Liver (tissue), 9 donors: Measurements from ENCODE around the gene PXDN. TPM values are rescaled to one million over a fixed set of nuclear protein-coding genes. Genes with fewer than 3 reads are reported as not detected.

Experiments used
- DNase-seq: peaks from one replicate; pipeline ENCODE4 v3.0.0-alpha.2; 2017; ENCODE audit warnings: low spot score
- H3K27ac ChIP-seq, 2 donors: one replicate each; pipeline ENCODE4 v1.7.0; 2013; ENCODE audit warnings: inconsistent platforms in 2 of 2, low read length in 2 of 2, control low read depth in 1 of 2, low read depth in 1 of 2, mild to moderate bottlenecking in 1 of 2
- H3K27me3 ChIP-seq, 4 donors: one replicate each; pipeline versions ENCODE4 v1.6.1 to v1.7.0; 2013; ENCODE audit warnings: low read length in 3 of 4, inconsistent platforms in 1 of 4, mild to moderate bottlenecking in 1 of 4, moderate library complexity in 1 of 4; ENCODE audit not compliant: control insufficient read depth in 4 of 4, insufficient read depth in 4 of 4
- H3K36me3 ChIP-seq, 4 donors: one replicate each; pipeline versions ENCODE4 v1.6.1 to v1.7.0; 2013; ENCODE audit warnings: low read length in 3 of 4, mild to moderate bottlenecking in 3 of 4, low read depth in 1 of 4, moderate library complexity in 1 of 4; ENCODE audit not compliant: control insufficient read depth in 4 of 4, insufficient read depth in 3 of 4
- H3K4me1 ChIP-seq, 4 donors: one replicate each; pipeline versions ENCODE4 v1.6.1 to v1.7.0; 2013; ENCODE audit warnings: low read length in 3 of 4, mild to moderate bottlenecking in 3 of 4, moderate library complexity in 1 of 4; ENCODE audit not compliant: control insufficient read depth in 4 of 4, insufficient read depth in 4 of 4
- H3K4me3 ChIP-seq, 3 donors: one replicate each; pipeline versions ENCODE4 v1.6.1 to v1.7.0; 2013; ENCODE audit warnings: low read length in 3 of 3, control low read depth in 1 of 3, low read depth in 1 of 3, mild to moderate bottlenecking in 1 of 3
- H3K9ac ChIP-seq, 2 donors: one replicate each; pipeline ENCODE4 v1.7.0; 2013; ENCODE audit warnings: low read length in 2 of 2, mild to moderate bottlenecking in 2 of 2, moderate library complexity in 2 of 2, control low read depth in 1 of 2, low read depth in 1 of 2
- H3K9me3 ChIP-seq, 4 donors: one replicate each; pipeline versions ENCODE4 v1.6.1 to v1.7.0; 2013; ENCODE audit warnings: low read length in 3 of 4; ENCODE audit not compliant: control insufficient read depth in 4 of 4
- EGR1 ChIP-seq, 2 donors: IDR thresholded peaks; 2 replicates each; pipeline ENCODE4 v1.6.1; 2016 to 2018; ENCODE audit warnings: antibody characterized with exemption in 2 of 2, low read depth in 2 of 2
- FOXA1 ChIP-seq: IDR thresholded peaks from 2 replicates; pipeline ENCODE4 v1.6.1; 2016; ENCODE audit warnings: antibody characterized with exemption
- FOXA2 ChIP-seq: IDR thresholded peaks from 2 replicates; pipeline ENCODE4 v1.6.1; 2016; ENCODE audit warnings: antibody characterized with exemption
- GABPA ChIP-seq, 2 donors: IDR thresholded peaks in 1 of 2; conservative IDR thresholded peaks in 1 of 2; 2 replicates each; pipeline ENCODE4 v1.6.1; 2016; ENCODE audit warnings: antibody characterized with exemption in 2 of 2, mild to moderate bottlenecking in 1 of 2, moderate library complexity in 1 of 2
- HNF4A ChIP-seq, 2 donors: conservative IDR thresholded peaks; 2 replicates each; pipeline ENCODE4 v1.6.1; 2016; ENCODE audit warnings: antibody characterized with exemption in 2 of 2, mild to moderate bottlenecking in 2 of 2
- HNF4G ChIP-seq: IDR thresholded peaks from 2 replicates; pipeline ENCODE4 v1.6.1; 2016; ENCODE audit warnings: antibody characterized with exemption
- JUND ChIP-seq, 2 donors: IDR thresholded peaks; 2 replicates each; pipeline ENCODE4 v1.6.1; 2016; ENCODE audit warnings: antibody characterized with exemption in 2 of 2
- NR2F2 ChIP-seq: IDR thresholded peaks from 2 replicates; pipeline ENCODE4 v1.6.1; 2016; ENCODE audit warnings: antibody characterized with exemption
- RAD21 ChIP-seq, 2 donors: IDR thresholded peaks; 2 replicates each; pipeline ENCODE4 v1.6.1; 2016; ENCODE audit warnings: antibody characterized with exemption in 2 of 2, mild to moderate bottlenecking in 2 of 2
- RXRA ChIP-seq, 2 donors: IDR thresholded peaks; 2 replicates each; pipeline ENCODE4 v1.6.1; 2017 to 2018; ENCODE audit warnings: antibody characterized with exemption in 2 of 2, mild to moderate bottlenecking in 1 of 2
- SP1 ChIP-seq: IDR thresholded peaks from 2 replicates; pipeline ENCODE4 v1.6.1; 2018; ENCODE audit warnings: antibody characterized with exemption, mild to moderate bottlenecking
- TAF1 ChIP-seq: conservative IDR thresholded peaks from 2 replicates; pipeline ENCODE4 v1.6.1; 2016; ENCODE audit warnings: antibody characterized with exemption, mild to moderate bottlenecking
- YY1 ChIP-seq: IDR thresholded peaks from 2 replicates; pipeline ENCODE4 v1.6.1; 2016; ENCODE audit warnings: antibody characterized with exemption, mild to moderate bottlenecking
- WGBS: extraction: QIAGEN DNeasy Blood & Tissue Kit; methylation state at CpG from one replicate; pipeline ENCODE4 v1.1.7; 2013; 5-methylcytosine and 5-hydroxymethylcytosine counted together
- polyA plus RNA-seq, 2 donors: library from polyadenylated mRNA; stranded (reverse) in 1 of 2; unstranded in 1 of 2; fragments of 200-250 nt in 1 of 2; fragments of >200 nt in 1 of 2; fragmentation: Nextera tagmentation in 1 of 2; extraction: Ambion mirVana in 1 of 2; gene quantifications; one replicate each; pipeline versions ENCODE4 v1.2.1 to v1.2.3, GENCODE V29; 2013 to 2015
- total RNA-seq, 2 donors: library from RNA; depleted of rRNA; stranded (reverse); fragments of >200 nt; gene quantifications; one replicate each; pipeline ENCODE4 v1.2.3, GENCODE V29; 2014
- TF ChIP-seq, protein P1 (sequence below): IDR thresholded peaks from 2 replicates; pipeline ENCODE4 v1.6.1; 2016; ENCODE audit warnings: antibody characterized with exemption
- TF ChIP-seq, protein P2 (sequence below): IDR thresholded peaks from 2 replicates; pipeline ENCODE4 v1.6.1; 2016; ENCODE audit warnings: antibody characterized with exemption
- TF ChIP-seq, protein P3 (sequence below): IDR thresholded peaks from 2 replicates; pipeline ENCODE4 v1.6.1; 2016; ENCODE audit warnings: antibody characterized with exemption, mild to moderate bottlenecking
- TF ChIP-seq, protein P4 (sequence below): IDR thresholded peaks from 2 replicates; pipeline ENCODE4 v1.6.1; 2016; ENCODE audit warnings: antibody characterized with exemption
- TF ChIP-seq, protein P5 (sequence below): fragments of 150-350 bp; IDR thresholded peaks from 2 replicates; pipeline ENCODE4 v1.5.1; 2017; ENCODE audit warnings: improper control_type of control experiment, low read depth, low read length; ENCODE audit not compliant: missing input control
- donor health status: healthy.
- donor health status: healthy.
- donor health status: healthy.
- donor health status: healthy.
- donor health status: healthy.

Gene PXDN
- total and polyA plus RNA-seq, 4 donors = 4.2 to 21.5 (median 16.9) TPM

DNA sequence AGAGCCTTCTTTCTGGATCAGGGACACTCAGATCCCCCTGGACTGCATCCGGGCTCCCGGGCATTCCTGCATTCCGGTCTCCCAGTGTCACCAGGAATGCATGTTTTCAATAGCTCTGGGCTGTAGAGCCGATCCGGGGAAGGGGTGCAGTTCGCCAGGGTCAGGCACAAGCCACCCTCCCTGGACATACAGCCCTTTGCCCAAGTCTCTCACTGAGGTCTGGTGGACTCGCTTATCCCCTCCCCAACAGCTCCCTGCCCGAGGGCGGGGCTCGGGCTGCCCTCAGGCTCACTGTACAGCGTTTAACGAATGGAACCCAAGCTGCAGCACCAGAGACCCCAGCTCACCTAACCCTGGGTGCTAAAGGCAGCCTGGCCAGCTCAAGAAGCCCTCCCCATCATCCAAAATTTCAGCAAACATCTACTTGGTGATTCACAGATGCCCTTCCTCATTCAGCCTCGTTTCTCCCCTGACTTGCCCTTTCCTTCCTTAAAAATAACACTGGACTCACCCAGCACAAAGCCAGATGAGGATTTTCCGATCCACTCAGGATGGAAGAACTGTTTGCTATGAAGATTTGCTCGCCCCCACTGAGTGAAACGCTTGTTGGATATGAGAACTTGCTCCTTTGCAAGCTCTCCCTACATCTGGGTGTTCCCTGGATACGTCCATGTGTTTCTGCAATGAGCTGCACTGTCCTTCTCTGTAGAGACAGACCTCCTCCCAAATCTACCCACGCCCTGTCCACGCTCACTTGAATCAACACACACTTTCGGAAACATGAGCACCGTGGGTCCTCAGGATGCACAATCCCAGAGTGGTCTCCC, 58.1 kb downstream of the PXDN start:
- no peak overlapping the region for H3K9ac ChIP-seq
- no peak overlapping the region for H3K4me3 ChIP-seq
- H3K27me3 ChIP-seq = peaks cover 0 to 5% (median 0%) of the 10 kb centered on the region in 4 donors
- H3K4me1 ChIP-seq = no peaks in the 10 kb centered on the region
- DNase-seq = no peak
- peak overlapping the region; percentile 27 to 54 for H3K27ac ChIP-seq
- H3K36me3 ChIP-seq = no peaks in the 10 kb centered on the region
- H3K9me3 ChIP-seq = no peaks in the 10 kb centered on the region
- TF ChIP-seq SP1 = no peak
- TF ChIP-seq RXRA (IDR thresholded peaks at IDR 0.05) = no peak
- no peak for TF ChIP-seq YY1
- no peak for TF ChIP-seq JUND (IDR thresholded peaks at IDR 0.05)
- TF ChIP-seq, protein P1, sequence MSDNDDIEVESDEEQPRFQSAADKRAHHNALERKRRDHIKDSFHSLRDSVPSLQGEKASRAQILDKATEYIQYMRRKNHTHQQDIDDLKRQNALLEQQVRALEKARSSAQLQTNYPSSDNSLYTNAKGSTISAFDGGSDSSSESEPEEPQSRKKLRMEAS = no peak
- TF ChIP-seq TAF1 = no peak
- TF ChIP-seq, protein P2, sequence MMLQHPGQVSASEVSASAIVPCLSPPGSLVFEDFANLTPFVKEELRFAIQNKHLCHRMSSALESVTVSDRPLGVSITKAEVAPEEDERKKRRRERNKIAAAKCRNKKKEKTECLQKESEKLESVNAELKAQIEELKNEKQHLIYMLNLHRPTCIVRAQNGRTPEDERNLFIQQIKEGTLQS = no peak
- TF ChIP-seq, protein P3, sequence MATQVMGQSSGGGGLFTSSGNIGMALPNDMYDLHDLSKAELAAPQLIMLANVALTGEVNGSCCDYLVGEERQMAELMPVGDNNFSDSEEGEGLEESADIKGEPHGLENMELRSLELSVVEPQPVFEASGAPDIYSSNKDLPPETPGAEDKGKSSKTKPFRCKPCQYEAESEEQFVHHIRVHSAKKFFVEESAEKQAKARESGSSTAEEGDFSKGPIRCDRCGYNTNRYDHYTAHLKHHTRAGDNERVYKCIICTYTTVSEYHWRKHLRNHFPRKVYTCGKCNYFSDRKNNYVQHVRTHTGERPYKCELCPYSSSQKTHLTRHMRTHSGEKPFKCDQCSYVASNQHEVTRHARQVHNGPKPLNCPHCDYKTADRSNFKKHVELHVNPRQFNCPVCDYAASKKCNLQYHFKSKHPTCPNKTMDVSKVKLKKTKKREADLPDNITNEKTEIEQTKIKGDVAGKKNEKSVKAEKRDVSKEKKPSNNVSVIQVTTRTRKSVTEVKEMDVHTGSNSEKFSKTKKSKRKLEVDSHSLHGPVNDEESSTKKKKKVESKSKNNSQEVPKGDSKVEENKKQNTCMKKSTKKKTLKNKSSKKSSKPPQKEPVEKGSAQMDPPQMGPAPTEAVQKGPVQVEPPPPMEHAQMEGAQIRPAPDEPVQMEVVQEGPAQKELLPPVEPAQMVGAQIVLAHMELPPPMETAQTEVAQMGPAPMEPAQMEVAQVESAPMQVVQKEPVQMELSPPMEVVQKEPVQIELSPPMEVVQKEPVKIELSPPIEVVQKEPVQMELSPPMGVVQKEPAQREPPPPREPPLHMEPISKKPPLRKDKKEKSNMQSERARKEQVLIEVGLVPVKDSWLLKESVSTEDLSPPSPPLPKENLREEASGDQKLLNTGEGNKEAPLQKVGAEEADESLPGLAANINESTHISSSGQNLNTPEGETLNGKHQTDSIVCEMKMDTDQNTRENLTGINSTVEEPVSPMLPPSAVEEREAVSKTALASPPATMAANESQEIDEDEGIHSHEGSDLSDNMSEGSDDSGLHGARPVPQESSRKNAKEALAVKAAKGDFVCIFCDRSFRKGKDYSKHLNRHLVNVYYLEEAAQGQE = no peak
- no peak for TF ChIP-seq HNF4G
- no peak for TF ChIP-seq HNF4A (conservative IDR thresholded peaks at IDR 0.05)
- TF ChIP-seq FOXA1 = no peak
- TF ChIP-seq NR2F2 = no peak
- TF ChIP-seq RAD21 (IDR thresholded peaks at IDR 0.05) = no peak
- TF ChIP-seq, protein P4, sequence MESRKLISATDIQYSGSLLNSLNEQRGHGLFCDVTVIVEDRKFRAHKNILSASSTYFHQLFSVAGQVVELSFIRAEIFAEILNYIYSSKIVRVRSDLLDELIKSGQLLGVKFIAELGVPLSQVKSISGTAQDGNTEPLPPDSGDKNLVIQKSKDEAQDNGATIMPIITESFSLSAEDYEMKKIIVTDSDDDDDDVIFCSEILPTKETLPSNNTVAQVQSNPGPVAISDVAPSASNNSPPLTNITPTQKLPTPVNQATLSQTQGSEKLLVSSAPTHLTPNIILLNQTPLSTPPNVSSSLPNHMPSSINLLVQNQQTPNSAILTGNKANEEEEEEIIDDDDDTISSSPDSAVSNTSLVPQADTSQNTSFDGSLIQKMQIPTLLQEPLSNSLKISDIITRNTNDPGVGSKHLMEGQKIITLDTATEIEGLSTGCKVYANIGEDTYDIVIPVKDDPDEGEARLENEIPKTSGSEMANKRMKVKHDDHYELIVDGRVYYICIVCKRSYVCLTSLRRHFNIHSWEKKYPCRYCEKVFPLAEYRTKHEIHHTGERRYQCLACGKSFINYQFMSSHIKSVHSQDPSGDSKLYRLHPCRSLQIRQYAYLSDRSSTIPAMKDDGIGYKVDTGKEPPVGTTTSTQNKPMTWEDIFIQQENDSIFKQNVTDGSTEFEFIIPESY = no peak
- TF ChIP-seq GABPA (IDR thresholded peaks at IDR 0.05 in 1 of 2, conservative IDR thresholded peaks at IDR 0.05 in 1 of 2) = no peak
- TF ChIP-seq FOXA2 = no peak
- TF ChIP-seq, protein P5, sequence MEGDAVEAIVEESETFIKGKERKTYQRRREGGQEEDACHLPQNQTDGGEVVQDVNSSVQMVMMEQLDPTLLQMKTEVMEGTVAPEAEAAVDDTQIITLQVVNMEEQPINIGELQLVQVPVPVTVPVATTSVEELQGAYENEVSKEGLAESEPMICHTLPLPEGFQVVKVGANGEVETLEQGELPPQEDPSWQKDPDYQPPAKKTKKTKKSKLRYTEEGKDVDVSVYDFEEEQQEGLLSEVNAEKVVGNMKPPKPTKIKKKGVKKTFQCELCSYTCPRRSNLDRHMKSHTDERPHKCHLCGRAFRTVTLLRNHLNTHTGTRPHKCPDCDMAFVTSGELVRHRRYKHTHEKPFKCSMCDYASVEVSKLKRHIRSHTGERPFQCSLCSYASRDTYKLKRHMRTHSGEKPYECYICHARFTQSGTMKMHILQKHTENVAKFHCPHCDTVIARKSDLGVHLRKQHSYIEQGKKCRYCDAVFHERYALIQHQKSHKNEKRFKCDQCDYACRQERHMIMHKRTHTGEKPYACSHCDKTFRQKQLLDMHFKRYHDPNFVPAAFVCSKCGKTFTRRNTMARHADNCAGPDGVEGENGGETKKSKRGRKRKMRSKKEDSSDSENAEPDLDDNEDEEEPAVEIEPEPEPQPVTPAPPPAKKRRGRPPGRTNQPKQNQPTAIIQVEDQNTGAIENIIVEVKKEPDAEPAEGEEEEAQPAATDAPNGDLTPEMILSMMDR = no peak
- TF ChIP-seq EGR1 (IDR thresholded peaks at IDR 0.05; ENCODE audit: low read depth in 2 of 2) = no peak
- 66% methylated on average over 21 of the region's 21 CpGs for WGBS
